ENCODE data around the gene SUPT20HL1.
"Not testable (repeated sequence)": the region's sequence is repeated elsewhere in the genome, so short reads cannot be mapped to it uniquely, and the experiment has no call there.

Gene SUPT20HL1

GRCh38 chrX:24378706-24379105, 18.3 kb downstream of the SUPT20HL1 start:
- TF ChIP-seq ZFX (IDR thresholded peaks at IDR 0.05) = no peak
- TF ChIP-seq CTCF (conservative IDR thresholded peaks at IDR 0.05) = no peak

GRCh38 chrX:24380262-24381187, 20.1 kb downstream of the SUPT20HL1 start:
- TF ChIP-seq ZFX (IDR thresholded peaks at IDR 0.05) (no peak), CTCF (conservative IDR thresholded peaks at IDR 0.05) (no peak)
- H3K27ac ChIP-seq = no peak overlapping the region

More at GRCh38 chrX:24378706-24379105, 18.3 kb downstream of the SUPT20HL1 start:
- no peak overlapping the region for H3K27ac ChIP-seq

- H3K27ac ChIP-seq = not testable (repeated sequence)
These were observed 21.9 kb downstream of the SUPT20HL1 start for GRCh38 chrX:24382315-24382714.

- no peak for TF ChIP-seq CTCF (conservative IDR thresholded peaks at IDR 0.05)
- no peak for TF ChIP-seq ZFX (IDR thresholded peaks at IDR 0.05)
- H3K27ac ChIP-seq = no peak overlapping the region
These were observed 27.3 kb downstream of the SUPT20HL1 start for GRCh38 chrX:24387724-24388123.

- TF ChIP-seq CTCF (conservative IDR thresholded peaks at IDR 0.05) (no peak), ZFX (IDR thresholded peaks at IDR 0.05) (no peak)
- no peak overlapping the region for H3K27ac ChIP-seq
These were observed 30.9 kb downstream of the SUPT20HL1 start for GRCh38 chrX:24391389-24391788.

- no peak for TF ChIP-seq CTCF (conservative IDR thresholded peaks at IDR 0.05)
- no peak for TF ChIP-seq ZFX (IDR thresholded peaks at IDR 0.05)
- no peak overlapping the region for H3K27ac ChIP-seq
These were observed 31.4 kb downstream of the SUPT20HL1 start for GRCh38 chrX:24391843-24392242.

- H3K27ac ChIP-seq = no peak overlapping the region
- no peak for TF ChIP-seq CTCF (conservative IDR thresholded peaks at IDR 0.05)
- no peak for TF ChIP-seq ZFX (IDR thresholded peaks at IDR 0.05)
These were observed 32.3 kb downstream of the SUPT20HL1 start for GRCh38 chrX:24392709-24393108.

- no peak overlapping the region for H3K27ac ChIP-seq
- peak; percentile 83 for TF ChIP-seq CTCF (conservative IDR thresholded peaks at IDR 0.05)
- TF ChIP-seq ZFX (IDR thresholded peaks at IDR 0.05) = no peak
These were observed 35.3 kb downstream of the SUPT20HL1 start for GRCh38 chrX:24395775-24396174.

Data from C4-2B (cell line).